Skeletal muscle satellite cell (primary cell): ENCODE measurements around the gene RNF213. TPM values are rescaled to one million over a fixed set of nuclear protein-coding genes. Genes with fewer than 3 reads are reported as not detected.

Experiments used
- small RNA-seq: library from RNA; depleted of rRNA; stranded (forward); fragments of <200 nt; gene quantifications from one replicate; pipeline ENCODE3, GENCODE V24; 2012

Gene RNF213

Small RNA genes lying within 50 kb of the gene (small RNA-seq; reads per million reads assigned to genes)
- not detected for gene MIR4730
